Activated T-helper 17 cell treated with anti-CD3 and anti-CD28 coated beads, Interleukin-2, amount 50 U/mL, for 72 hours (primary cell): ENCODE results near the gene RASSF1. TPM values are rescaled to one million over a fixed set of nuclear protein-coding genes. Genes with fewer than 3 reads are reported as not detected.
A peak's percentile ranks its signal among the peaks of the same experiment; 100 is the strongest.
"Not testable (repeated sequence)": the region's sequence is repeated elsewhere in the genome, so short reads cannot be mapped to it uniquely, and the experiment has no call there.

Source experiments
- ATAC-seq: fragments of 150-1000 bp; cut with Tn5 transposase; replicated peaks from 2 replicates; pipeline ENCODE4 v1.10.0; 2021; ENCODE audit warnings: mild to moderate bottlenecking, moderate library complexity
- H3K27ac Mint-ChIP-seq: one replicate; pipeline ENCODE4 v1.8.0; 2022; ENCODE audit warnings: mixed read lengths
- H3K27me3 Mint-ChIP-seq: one replicate; pipeline ENCODE4 v1.8.0; 2022; ENCODE audit warnings: mixed read lengths
- H3K36me3 Mint-ChIP-seq: one replicate; pipeline ENCODE4 v1.8.0; 2022; ENCODE audit warnings: low read depth, mild to moderate bottlenecking, mixed read lengths
- H3K4me1 Mint-ChIP-seq: one replicate; pipeline ENCODE4 v1.8.0; 2022; ENCODE audit warnings: mixed read lengths
- H3K4me3 Mint-ChIP-seq: one replicate; pipeline ENCODE4 v1.8.0; 2022; ENCODE audit warnings: mild to moderate bottlenecking, mixed read lengths
- H3K9me3 Mint-ChIP-seq: one replicate; pipeline ENCODE4 v1.8.0; 2022; ENCODE audit warnings: mixed read lengths
- total RNA-seq, 2 donors: library from RNA; stranded (reverse); gene quantifications; one replicate each; pipeline ENCODE4 v1.2.3, GENCODE V29; 2022

RASSF1 gene
- total RNA-seq, 2 donors from 2014 or later: 85.8 to 139 TPM

GRCh38 chr3:50318163-50318562, 22.5 kb downstream of the RASSF1 start:
- no peaks in the 10 kb centered on the region for H3K36me3 Mint-ChIP-seq
- no peaks in the 10 kb centered on the region for H3K27me3 Mint-ChIP-seq
- peaks cover 21% of the 10 kb centered on the region for H3K4me1 Mint-ChIP-seq
- no peak for ATAC-seq
- no peak overlapping the region for H3K27ac Mint-ChIP-seq
- H3K9me3 Mint-ChIP-seq: no peaks in the 10 kb centered on the region
- H3K4me3 Mint-ChIP-seq: no peak overlapping the region

- Mint-ChIP-seq H3K4me3 (peak overlapping the region; percentile 71), H3K27ac (peak overlapping the region; percentile 74), H3K4me1 (peaks cover 21% of the 10 kb centered on the region), H3K9me3 (no peaks in the 10 kb centered on the region), H3K36me3 (no peaks in the 10 kb centered on the region), H3K27me3 (no peaks in the 10 kb centered on the region)
- no peak for ATAC-seq
Measured at GRCh38 chr3:50317300-50317699, 23.3 kb downstream of the RASSF1 start.

GRCh38 chr3:50316657-50317242, 23.9 kb downstream of the RASSF1 start:
- Mint-ChIP-seq H3K9me3 (no peaks in the 10 kb centered on the region), H3K27ac (peak overlapping the region; percentile 74), H3K4me3 (peak overlapping the region; percentile 71), H3K27me3 (no peaks in the 10 kb centered on the region), H3K36me3 (no peaks in the 10 kb centered on the region), H3K4me1 (peaks cover 21% of the 10 kb centered on the region)
- peak; percentile 80 for ATAC-seq

GRCh38 chr3:50314816-50315215, 25.8 kb downstream of the RASSF1 start:
- no peaks in the 10 kb centered on the region for H3K36me3 Mint-ChIP-seq
- H3K9me3 Mint-ChIP-seq: no peaks in the 10 kb centered on the region
- H3K4me1 Mint-ChIP-seq: peaks cover 16% of the 10 kb centered on the region
- H3K4me3 Mint-ChIP-seq: no peak overlapping the region
- peak overlapping the region; percentile 47 for H3K27ac Mint-ChIP-seq
- H3K27me3 Mint-ChIP-seq: no peaks in the 10 kb centered on the region
- no peak for ATAC-seq

GRCh38 chr3:50314342-50314741, 26.3 kb downstream of the RASSF1 start:
- peaks cover 13% of the 10 kb centered on the region for H3K4me1 Mint-ChIP-seq
- ATAC-seq: no peak
- no peaks in the 10 kb centered on the region for H3K36me3 Mint-ChIP-seq
- no peaks in the 10 kb centered on the region for H3K27me3 Mint-ChIP-seq
- H3K9me3 Mint-ChIP-seq: no peaks in the 10 kb centered on the region
- H3K27ac Mint-ChIP-seq: peak overlapping the region; percentile 41
- H3K4me3 Mint-ChIP-seq: no peak overlapping the region

GRCh38 chr3:50312041-50312440, 28.6 kb downstream of the RASSF1 start:
- not testable (repeated sequence) for H3K4me1 Mint-ChIP-seq, H3K36me3 Mint-ChIP-seq, ATAC-seq, H3K9me3 Mint-ChIP-seq, H3K27me3 Mint-ChIP-seq, H3K4me3 Mint-ChIP-seq, H3K27ac Mint-ChIP-seq

- no peak overlapping the region for H3K4me3 Mint-ChIP-seq
Measured at GRCh38 chr3:50304601-50305000, 36.0 kb downstream of the RASSF1 start.

GRCh38 chr3:50303013-50303815, 37.4 kb downstream of the RASSF1 start, which contains the start of gene HYAL1:
HYAL1 (minus strand) TSS chr3:50303574; CDS start chr3:50302956, 618 bp downstream.
- Mint-ChIP-seq H3K27ac (no peak within 1 kb of the TSS), H3K36me3 (no peaks in the 10 kb centered on the region), H3K4me3 (no peak within 1 kb of the TSS), H3K9me3 (no peaks in the 10 kb centered on the region), H3K4me1 (peaks cover 8% of the 10 kb centered on the region), H3K27me3 (no peaks in the 10 kb centered on the region)
- ATAC-seq: no peak

More at GRCh38 chr3:50304601-50305000, 36.0 kb downstream of the RASSF1 start:
- Mint-ChIP-seq H3K36me3 (no peaks in the 10 kb centered on the region), H3K9me3 (no peaks in the 10 kb centered on the region), H3K4me1 (peaks cover 8% of the 10 kb centered on the region), H3K27ac (no peak overlapping the region), H3K27me3 (no peaks in the 10 kb centered on the region)
- ATAC-seq: peak; percentile 66

- Mint-ChIP-seq H3K4me1 (peaks cover 8% of the 10 kb centered on the region), H3K9me3 (no peaks in the 10 kb centered on the region), H3K27ac (no peak overlapping the region), H3K27me3 (no peaks in the 10 kb centered on the region), H3K36me3 (no peaks in the 10 kb centered on the region), H3K4me3 (no peak overlapping the region)
- no peak for ATAC-seq
Measured at GRCh38 chr3:50302095-50303012, 38.3 kb downstream of the RASSF1 start.

- Mint-ChIP-seq H3K4me1 (peaks cover 8% of the 10 kb centered on the region), H3K4me3 (peak overlapping the region; percentile 98), H3K36me3 (no peaks in the 10 kb centered on the region), H3K27me3 (no peaks in the 10 kb centered on the region), H3K27ac (peak overlapping the region; percentile 94), H3K9me3 (no peaks in the 10 kb centered on the region)
- no peak for ATAC-seq
Measured at GRCh38 chr3:50300681-50301254, 39.9 kb downstream of the RASSF1 start.

- no peaks in the 10 kb centered on the region for H3K36me3 Mint-ChIP-seq
- no peaks in the 10 kb centered on the region for H3K9me3 Mint-ChIP-seq
- H3K27me3 Mint-ChIP-seq: no peaks in the 10 kb centered on the region
- H3K4me1 Mint-ChIP-seq: peaks cover 8% of the 10 kb centered on the region
- H3K4me3 Mint-ChIP-seq: peak overlapping the region; percentile 98
- H3K27ac Mint-ChIP-seq: peak overlapping the region; percentile 94
- ATAC-seq: peak; percentile 38
Measured at GRCh38 chr3:50299929-50300680, 40.5 kb downstream of the RASSF1 start.

GRCh38 chr3:50299638-50299928, 41.1 kb downstream of the RASSF1 start:
- H3K9me3 Mint-ChIP-seq: no peaks in the 10 kb centered on the region
- ATAC-seq: no peak

GRCh38 chr3:50298836-50299637, 41.6 kb downstream of the RASSF1 start, which contains the start of the genes HYAL3 and NAA80:
HYAL3 (minus strand) TSS chr3:50299405; CDS start chr3:50295602, 3,803 bp downstream.
NAA80 (minus strand) TSS chr3:50299405; CDS start chr3:50297463, 1,942 bp downstream.
- peak; percentile 90 for ATAC-seq
- Mint-ChIP-seq H3K4me3 (peak within 1 kb of the TSS; percentile 98), H3K27me3 (no peaks in the 10 kb centered on the region), H3K4me1 (peaks cover 8% of the 10 kb centered on the region), H3K36me3 (no peaks in the 10 kb centered on the region), H3K27ac (peak within 1 kb of the TSS; percentile 94), H3K9me3 (no peaks in the 10 kb centered on the region)

More at GRCh38 chr3:50299638-50299928, 41.1 kb downstream of the RASSF1 start:
- H3K4me1 Mint-ChIP-seq: peaks cover 8% of the 10 kb centered on the region
- no peaks in the 10 kb centered on the region for H3K27me3 Mint-ChIP-seq
- peak overlapping the region; percentile 94 for H3K27ac Mint-ChIP-seq
- H3K36me3 Mint-ChIP-seq: no peaks in the 10 kb centered on the region
- peak overlapping the region; percentile 98 for H3K4me3 Mint-ChIP-seq
